Ascending aorta (tissue), 2 donors: Measurements from ENCODE around the gene ALG12. TPM values are rescaled to one million over a fixed set of nuclear protein-coding genes. Genes with fewer than 3 reads are reported as not detected.

Source experiments
- DNase-seq, 2 donors: peaks; one replicate each; pipeline ENCODE4 v3.0.0-alpha.2; 2019; ENCODE audit warnings: low spot score in 2 of 2
- H3K27ac ChIP-seq, 2 donors: fragments of 200-600 bp; sonication (generic); one replicate each; pipeline ENCODE4 v1.5.1; 2016 to 2017; ENCODE audit warnings: mild to moderate bottlenecking in 1 of 2
- H3K27me3 ChIP-seq: fragments of 200-600 bp; sonication (generic); one replicate; pipeline ENCODE4 v1.5.1; 2017
- H3K36me3 ChIP-seq, 2 donors: fragments of 200-600 bp; sonication (generic); one replicate each; pipeline ENCODE4 v1.5.1; 2016
- H3K4me1 ChIP-seq, 2 donors: fragments of 200-600 bp; sonication (generic); one replicate each; pipeline ENCODE4 v1.5.1; 2016 to 2017; ENCODE audit warnings: mild to moderate bottlenecking in 1 of 2
- H3K4me3 ChIP-seq, 2 donors: fragments of 200-600 bp; sonication (generic); one replicate each; pipeline ENCODE4 v1.5.1; 2016 to 2017; ENCODE audit warnings: mild to moderate bottlenecking in 1 of 2
- H3K9me3 ChIP-seq, 2 donors: fragments of 200-600 bp; sonication (generic); one replicate each; pipeline ENCODE4 v1.5.1; 2016
- intact Hi-C: fragments of 100-400 bp; cut with DNase I; formaldehyde crosslinking; loops from one replicate; pipeline ENCODE4 v1.15.1; 2023
- total RNA-seq: library from RNA; depleted of rRNA; stranded (reverse); fragments of >200 nt; gene quantifications from one replicate; pipeline ENCODE4 v1.1.0, GENCODE V29; 2016
- TF ChIP-seq, protein P1 (sequence below), 3 experiments: fragments of 200-600 bp in 2 of 3; fragments of 450-650 bp in 1 of 3; sonication (generic) in 2 of 3; IDR thresholded peaks; one replicate each; pipeline ENCODE4 v1.5.1; 2016 to 2019; ENCODE audit warnings: antibody characterized with exemption in 3 of 3, mild to moderate bottlenecking in 1 of 3, moderate library complexity in 1 of 3

ALG12 gene
- total RNA-seq, 1 donor from 2014 or later = 6.9 TPM

DNA sequence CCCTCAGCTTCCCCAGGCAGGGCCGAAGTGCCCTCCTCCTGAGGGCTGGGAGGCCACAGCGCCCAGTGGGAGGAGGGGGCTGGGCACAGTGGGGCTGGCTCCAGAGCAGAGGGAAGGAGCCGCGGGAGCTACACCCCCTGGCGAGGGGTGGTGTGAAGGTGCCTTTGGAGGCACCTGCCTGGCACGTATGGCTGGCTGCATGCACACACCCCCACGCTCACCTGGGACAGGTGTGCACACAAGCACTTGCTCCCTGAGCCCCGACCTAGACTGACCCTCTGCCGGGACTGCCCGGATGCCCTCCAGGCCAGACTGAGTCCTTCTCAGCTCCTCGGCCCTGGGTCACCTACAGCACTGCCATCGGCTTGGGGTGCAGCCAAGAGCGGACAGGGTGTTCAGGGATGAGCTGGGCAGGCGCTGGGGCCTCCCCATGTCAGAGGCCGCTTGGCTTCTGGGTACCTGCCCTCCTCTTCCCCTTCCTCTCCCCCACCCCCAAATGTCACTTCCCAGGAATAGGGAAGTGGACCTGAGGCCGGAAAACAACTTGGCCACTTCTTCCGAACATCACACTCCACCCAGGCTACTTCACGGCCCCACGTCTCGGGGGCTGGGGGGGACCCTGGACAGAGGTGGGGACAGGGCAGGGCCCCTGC lies 34.9 kb upstream of the ALG12 start:
- no peak overlapping the region for H3K4me3 ChIP-seq
- H3K27ac ChIP-seq = peak overlapping the region; percentile 19 to 36
- intact Hi-C loops = no loop called here
- H3K36me3 ChIP-seq = no peaks in the 10 kb centered on the region
- TF ChIP-seq, protein P1, sequence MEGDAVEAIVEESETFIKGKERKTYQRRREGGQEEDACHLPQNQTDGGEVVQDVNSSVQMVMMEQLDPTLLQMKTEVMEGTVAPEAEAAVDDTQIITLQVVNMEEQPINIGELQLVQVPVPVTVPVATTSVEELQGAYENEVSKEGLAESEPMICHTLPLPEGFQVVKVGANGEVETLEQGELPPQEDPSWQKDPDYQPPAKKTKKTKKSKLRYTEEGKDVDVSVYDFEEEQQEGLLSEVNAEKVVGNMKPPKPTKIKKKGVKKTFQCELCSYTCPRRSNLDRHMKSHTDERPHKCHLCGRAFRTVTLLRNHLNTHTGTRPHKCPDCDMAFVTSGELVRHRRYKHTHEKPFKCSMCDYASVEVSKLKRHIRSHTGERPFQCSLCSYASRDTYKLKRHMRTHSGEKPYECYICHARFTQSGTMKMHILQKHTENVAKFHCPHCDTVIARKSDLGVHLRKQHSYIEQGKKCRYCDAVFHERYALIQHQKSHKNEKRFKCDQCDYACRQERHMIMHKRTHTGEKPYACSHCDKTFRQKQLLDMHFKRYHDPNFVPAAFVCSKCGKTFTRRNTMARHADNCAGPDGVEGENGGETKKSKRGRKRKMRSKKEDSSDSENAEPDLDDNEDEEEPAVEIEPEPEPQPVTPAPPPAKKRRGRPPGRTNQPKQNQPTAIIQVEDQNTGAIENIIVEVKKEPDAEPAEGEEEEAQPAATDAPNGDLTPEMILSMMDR (IDR thresholded peaks at IDR 0.05) = no peak
- H3K9me3 ChIP-seq = no peaks in the 10 kb centered on the region
- H3K4me1 ChIP-seq = peaks cover 3 to 16% of the 10 kb centered on the region in 2 donors
- no peak for DNase-seq
- no peaks in the 10 kb centered on the region for H3K27me3 ChIP-seq

DNA sequence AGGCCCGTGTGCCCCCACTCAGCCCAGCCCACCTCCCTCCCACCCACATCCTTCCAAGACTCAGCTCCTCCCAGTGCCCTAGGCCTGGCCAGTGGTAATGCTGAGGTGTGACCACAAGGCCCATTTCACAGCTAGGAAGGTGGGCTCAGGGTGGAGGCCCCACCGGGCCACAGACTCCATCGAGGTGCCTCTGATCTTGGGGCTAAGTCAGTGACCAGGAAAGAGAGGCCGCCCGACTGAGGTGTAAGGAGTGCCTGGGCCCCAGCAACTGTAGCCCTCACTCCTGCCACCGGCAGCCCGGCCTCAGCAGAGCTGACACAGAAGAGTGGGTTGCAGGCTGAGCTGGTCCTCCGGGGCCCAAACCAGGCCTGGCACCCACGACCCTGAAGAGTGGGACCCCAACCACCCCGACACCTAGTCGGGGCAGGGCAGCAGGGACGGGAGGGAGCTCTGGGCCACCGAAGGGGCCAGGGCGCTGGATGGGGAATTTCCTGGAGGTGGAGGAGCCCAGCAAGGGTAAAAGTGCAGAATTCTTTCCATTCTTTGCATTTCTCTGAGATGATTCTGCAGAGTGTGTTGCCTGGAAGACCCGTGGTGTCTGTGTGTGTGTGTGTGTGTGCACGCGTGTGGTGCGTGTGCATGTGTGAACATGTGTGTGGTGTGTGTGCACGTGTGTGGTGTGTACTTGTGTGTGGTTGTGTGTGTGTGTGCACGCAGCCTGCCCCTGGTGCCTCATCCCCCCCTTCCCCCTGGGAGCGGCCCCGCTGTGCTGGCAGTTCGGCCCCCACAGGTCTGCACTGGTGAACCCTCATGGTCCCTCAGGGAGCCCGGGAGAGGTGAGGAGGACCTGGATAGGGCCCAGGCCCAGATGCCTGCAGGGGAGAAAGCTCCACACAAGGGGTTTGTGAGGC lies 34.0 kb upstream of the ALG12 start:
- no peaks in the 10 kb centered on the region for H3K27me3 ChIP-seq
- H3K4me3 ChIP-seq = no peak overlapping the region
- intact Hi-C loops = no loop called here
- H3K27ac ChIP-seq = peak overlapping the region; percentile 32 to 60
- H3K9me3 ChIP-seq = no peaks in the 10 kb centered on the region
- TF ChIP-seq, protein P1 (IDR thresholded peaks at IDR 0.05) = no peak
- peaks cover 3 to 16% of the 10 kb centered on the region in 2 donors for H3K4me1 ChIP-seq
- DNase-seq = no peak
- no peaks in the 10 kb centered on the region for H3K36me3 ChIP-seq

GRCh38 chr22:49951678-49951985 lies 33.4 kb upstream of the ALG12 start:
- Histone ChIP-seq H3K4me3 (no peak overlapping the region), H3K9me3 (no peaks in the 10 kb centered on the region), H3K4me1 (peaks cover 3 to 16% of the 10 kb centered on the region in 2 donors), H3K36me3 (no peaks in the 10 kb centered on the region), H3K27ac (peak overlapping the region in 1 of 2 donors; percentile 32), H3K27me3 (no peaks in the 10 kb centered on the region)
- DNase-seq = no peak
- TF ChIP-seq, protein P1 (IDR thresholded peaks at IDR 0.05) = no peak
- intact Hi-C loops = no loop called here

DNA sequence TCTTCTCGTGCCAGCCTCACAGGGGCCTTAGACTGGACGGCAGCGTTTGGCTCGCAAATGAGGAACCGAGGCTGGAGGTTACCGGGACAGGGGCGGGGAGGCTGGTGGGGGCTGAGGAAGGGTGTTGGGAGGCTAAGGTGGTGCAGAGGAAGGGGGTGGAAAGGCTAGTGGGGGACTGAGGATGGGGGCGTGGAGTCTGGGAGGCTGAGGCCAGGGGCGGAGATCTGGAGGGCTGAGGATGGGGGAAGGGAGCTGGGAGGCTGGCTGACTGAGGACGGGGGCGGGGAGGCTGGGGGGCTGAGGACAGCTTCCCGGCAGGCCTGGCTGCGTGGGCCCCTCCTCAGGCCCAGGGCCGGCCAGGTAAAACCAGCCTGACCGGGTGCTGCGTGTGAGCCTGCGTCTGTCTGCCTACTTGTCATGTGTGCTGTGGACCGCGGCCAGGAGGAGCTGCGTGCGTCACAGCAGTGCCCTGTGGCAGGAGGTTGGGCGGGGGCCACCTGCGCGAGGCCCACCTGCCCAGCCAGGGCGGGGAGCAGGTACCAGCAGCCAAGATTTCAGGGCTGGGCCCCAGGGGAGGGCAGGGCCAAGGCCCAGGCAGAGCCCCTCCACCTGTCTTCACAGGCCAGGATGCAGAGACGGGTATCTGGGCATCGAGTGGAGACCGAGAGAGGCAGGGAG lies 32.9 kb upstream of the ALG12 start:
- H3K27me3 ChIP-seq = no peaks in the 10 kb centered on the region
- TF ChIP-seq, protein P1 (IDR thresholded peaks at IDR 0.05) = no peak
- no peak overlapping the region for H3K4me3 ChIP-seq
- no peak overlapping the region for H3K27ac ChIP-seq
- intact Hi-C loops = no loop called here
- DNase-seq = no peak
- H3K9me3 ChIP-seq = no peaks in the 10 kb centered on the region
- H3K36me3 ChIP-seq = no peaks in the 10 kb centered on the region
- peaks cover 3 to 16% of the 10 kb centered on the region in 2 donors for H3K4me1 ChIP-seq

- Histone ChIP-seq H3K27ac (no peak overlapping the region), H3K36me3 (no peaks in the 10 kb centered on the region), H3K27me3 (no peaks in the 10 kb centered on the region), H3K4me1 (peaks cover 3 to 16% of the 10 kb centered on the region in 2 donors), H3K9me3 (no peaks in the 10 kb centered on the region), H3K4me3 (no peak overlapping the region)
- TF ChIP-seq, protein P1 (IDR thresholded peaks at IDR 0.05) = no peak
- intact Hi-C loops = no loop called here
- DNase-seq = no peak
These were observed 32.3 kb upstream of the ALG12 start for GRCh38 chr22:49950396-49950994.
